Epithelial cell of esophagus (primary cell): Measurements from ENCODE around the gene CD151.
A peak's percentile ranks its signal among the peaks of the same experiment; 100 is the strongest.

ENCODE experiments used
- DNase-seq: peaks from one replicate; pipeline ENCODE4 v3.0.0; 2010; ENCODE audit warnings: low read depth
- H3K4me3 ChIP-seq: 2 replicates; pipeline ENCODE4 v1.5.1; 2011; ENCODE audit warnings: mild to moderate bottlenecking, low read length, control low read depth
- TF ChIP-seq, protein P1 (sequence below): IDR thresholded peaks from 2 replicates; pipeline ENCODE4 v1.5.1; 2011; ENCODE audit warnings: low read depth, mild to moderate bottlenecking, low read length, control low read depth, inconsistent platforms; ENCODE audit not compliant: insufficient read depth; ENCODE audit errors: missing control alignments

CD151 gene

DNA sequence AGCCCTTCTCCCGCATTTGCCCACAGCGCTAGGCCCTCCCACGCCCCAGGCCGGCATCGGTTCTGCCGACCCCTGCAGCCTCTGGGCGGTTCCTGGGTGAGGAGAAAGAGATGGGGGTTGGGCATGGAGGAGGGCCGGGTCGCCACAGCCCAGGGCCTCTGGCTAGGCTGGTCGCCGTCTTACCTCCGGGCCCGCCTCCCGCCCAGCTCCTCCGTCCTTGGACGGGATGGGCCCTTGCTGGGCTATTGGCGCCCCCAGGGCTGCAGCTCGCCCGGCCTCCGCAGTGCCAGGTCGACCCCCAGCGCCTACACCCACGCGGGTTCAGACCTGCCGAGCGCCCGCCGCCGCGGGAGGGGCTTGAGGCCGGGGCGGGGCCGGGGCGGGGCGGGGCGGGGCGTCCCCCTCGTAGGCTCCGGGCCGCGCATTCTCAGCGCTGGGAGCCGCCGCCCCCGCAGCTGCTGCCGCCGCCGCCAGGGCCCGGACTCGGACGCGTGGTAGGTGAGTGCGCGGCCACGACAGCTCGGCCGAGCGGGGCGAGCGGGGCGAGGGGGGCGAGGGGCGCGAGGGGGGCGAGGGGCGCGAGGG is at the start of gene CD151:
CD151 (plus strand) TSS at position 424 of the 585 bp plus-strand sequence. CDS start 3,118 bp downstream, outside the sequence.
- TF ChIP-seq, protein P1, sequence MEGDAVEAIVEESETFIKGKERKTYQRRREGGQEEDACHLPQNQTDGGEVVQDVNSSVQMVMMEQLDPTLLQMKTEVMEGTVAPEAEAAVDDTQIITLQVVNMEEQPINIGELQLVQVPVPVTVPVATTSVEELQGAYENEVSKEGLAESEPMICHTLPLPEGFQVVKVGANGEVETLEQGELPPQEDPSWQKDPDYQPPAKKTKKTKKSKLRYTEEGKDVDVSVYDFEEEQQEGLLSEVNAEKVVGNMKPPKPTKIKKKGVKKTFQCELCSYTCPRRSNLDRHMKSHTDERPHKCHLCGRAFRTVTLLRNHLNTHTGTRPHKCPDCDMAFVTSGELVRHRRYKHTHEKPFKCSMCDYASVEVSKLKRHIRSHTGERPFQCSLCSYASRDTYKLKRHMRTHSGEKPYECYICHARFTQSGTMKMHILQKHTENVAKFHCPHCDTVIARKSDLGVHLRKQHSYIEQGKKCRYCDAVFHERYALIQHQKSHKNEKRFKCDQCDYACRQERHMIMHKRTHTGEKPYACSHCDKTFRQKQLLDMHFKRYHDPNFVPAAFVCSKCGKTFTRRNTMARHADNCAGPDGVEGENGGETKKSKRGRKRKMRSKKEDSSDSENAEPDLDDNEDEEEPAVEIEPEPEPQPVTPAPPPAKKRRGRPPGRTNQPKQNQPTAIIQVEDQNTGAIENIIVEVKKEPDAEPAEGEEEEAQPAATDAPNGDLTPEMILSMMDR = no peak
- peak; percentile 79 for DNase-seq
- H3K4me3 ChIP-seq = peak within 1 kb of the TSS; percentile 74

- peak; percentile 87 for DNase-seq
- no peak overlapping the region for H3K4me3 ChIP-seq
- TF ChIP-seq, protein P1 = peak; percentile 89
Measured at GRCh38 chr11:783581-784015, 49.2 kb upstream of the CD151 start.

DNA sequence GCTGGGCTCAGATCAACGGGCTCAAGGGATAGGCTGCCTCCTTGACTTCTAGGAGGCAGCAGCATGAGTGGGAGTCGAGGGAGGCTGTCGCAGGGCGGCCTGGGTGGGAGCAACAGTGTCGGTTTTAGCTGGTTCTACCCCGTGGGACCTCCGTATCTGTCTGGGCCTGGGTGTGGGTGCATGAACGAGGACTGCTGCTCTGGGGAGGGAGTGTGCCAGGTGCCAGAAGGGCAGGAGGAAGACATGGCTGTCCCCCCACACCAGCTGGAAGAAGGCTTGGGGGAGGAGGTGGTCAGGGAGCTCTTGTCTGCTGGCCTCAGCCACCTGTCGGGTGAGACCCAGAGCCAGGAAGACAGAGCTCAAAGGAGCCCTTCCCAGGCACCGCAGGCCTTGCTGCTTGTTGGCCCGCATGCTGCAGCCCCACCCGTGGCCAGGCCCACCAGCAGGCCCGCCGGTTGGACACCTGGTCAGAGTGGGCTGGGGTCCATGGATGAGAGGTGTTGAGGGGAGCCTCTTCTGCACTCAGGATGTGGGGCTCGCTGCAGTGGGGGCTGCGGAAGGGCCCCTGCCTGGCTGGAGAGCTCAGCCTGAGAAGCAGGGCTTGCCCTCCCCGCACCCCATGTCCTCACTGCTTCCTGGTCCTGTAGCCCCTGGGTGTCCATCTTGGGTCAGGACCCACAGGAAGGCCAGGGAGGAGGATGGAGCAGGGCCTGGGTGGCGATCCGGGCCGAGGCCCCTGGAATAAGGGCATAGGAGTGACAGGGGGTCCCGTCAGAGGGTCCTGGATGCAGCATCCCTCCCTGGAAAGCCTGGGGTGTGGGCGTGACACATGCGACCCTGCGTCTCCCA is 46.3 kb upstream of the CD151 start:
- TF ChIP-seq, protein P1 = no peak
- DNase-seq = no peak
- H3K4me3 ChIP-seq = no peak overlapping the region

DNA sequence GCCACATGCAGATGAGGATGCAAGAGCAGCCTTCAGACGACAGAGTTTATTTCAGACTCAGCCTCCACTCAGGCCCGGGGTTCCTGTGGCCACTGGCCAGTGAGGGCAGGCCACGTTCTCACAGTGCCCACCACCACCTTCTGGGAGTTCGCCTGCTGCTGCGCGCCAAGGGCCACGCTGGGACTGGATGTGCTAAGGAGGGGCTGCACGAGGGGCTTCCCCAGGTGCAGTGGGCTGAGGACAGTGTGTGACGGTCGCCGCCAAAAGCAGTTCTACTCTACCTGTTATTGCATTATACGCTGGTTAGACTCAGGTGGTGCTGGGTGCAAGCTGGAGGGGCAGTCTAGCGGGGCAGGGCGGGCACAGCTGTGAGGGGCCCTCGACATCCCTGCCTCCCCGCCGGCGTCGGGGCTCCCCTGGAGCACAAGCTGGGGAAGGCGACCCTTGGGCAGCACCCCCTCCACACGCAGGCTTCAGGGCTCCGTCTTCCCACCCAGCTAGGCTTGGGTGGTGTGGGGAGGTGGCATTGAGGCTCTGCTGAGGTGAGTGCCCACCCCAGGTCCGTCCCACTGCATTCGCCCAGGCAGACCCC is 45.6 kb upstream of the CD151 start:
- no peak for DNase-seq

DNA sequence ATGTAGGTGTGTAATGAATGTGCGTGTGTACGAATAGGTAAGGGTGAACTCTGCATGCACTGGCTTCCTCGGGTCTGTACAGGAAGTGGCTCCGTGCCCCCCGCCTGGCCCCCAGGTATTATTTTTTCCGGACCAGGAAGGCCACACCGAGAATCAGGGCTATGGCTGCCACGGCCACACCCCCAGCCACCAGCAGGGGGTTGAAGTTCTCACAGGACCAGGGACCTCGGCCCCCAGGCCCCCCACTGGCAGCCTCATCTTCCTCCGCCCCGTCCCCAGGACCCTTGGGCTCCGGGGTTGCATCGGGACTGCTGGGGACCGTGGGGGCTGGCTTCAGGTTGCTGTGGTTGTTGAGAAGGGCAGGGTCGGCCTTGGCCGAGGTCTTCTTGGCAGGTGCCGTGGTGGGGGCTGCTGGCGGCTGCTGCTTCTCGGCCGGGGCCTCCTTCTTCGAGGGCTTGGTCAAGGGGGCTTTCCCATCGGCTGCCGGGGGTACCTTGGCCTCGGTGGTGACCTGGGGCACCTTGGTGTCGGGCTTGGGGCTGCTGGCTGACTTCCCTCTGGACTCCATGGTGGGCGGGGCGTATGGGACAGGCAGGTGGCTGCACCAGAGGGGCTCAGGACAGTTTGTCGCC is 44.6 kb upstream of the CD151 start:
- TF ChIP-seq, protein P1 = no peak
- H3K4me3 ChIP-seq = no peak overlapping the region
- DNase-seq = no peak

More for the DNA sequence above, 45.6 kb upstream of the CD151 start:
- TF ChIP-seq, protein P1 = no peak
- H3K4me3 ChIP-seq = no peak overlapping the region

DNA sequence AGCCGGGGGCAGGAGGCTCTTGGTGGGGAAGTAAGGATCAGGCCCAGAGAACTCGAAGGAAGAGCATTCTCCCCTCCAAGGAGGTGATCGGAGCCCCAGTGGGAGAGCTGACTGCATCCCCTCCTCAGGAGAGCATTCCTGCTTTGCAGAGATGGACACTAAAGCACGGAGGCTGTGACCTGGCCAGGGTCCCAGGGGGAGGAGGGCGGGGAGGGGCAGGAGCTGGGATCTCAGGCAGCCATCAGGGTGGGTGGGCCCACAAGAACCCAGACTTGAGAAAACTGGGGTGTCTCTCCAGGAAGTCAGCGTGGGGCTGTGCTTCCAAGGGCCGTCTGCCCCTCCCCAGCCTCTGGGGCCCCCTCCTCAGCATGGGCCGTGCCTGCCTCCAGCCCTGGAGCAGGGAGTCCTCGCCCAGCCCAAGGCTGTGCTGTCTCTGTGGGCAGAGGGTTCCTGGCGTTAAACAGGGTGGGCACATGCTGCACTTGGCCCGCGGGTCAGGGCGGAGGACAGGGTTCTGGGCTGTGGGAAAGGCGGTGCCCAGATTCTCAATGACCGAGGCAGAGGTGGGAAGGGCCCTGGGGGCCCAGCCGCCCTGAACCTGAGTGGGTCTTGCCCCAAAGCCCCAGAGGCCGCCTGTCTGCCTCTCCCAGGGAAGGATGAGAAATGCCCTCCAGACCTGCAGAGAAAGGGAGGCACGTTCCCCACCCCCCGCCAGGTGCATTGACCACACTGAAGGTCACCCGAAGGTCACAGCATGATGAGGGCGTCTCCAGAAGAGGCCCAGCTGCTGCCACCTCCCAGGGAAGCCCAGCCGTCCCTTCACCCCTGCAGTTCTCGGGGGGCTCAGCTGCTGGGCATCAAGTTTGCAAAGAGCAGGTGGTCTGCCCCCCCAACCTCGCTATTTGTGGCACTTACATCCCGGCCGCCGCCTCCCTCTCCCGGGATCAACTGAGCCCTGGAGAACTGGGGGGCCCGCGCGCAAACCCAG is 43.5 kb upstream of the CD151 start:
- TF ChIP-seq, protein P1 = no peak
- DNase-seq = no peak
- no peak overlapping the region for H3K4me3 ChIP-seq
